CD4-positive, alpha-beta T cell (primary cell): ENCODE measurements around the gene PMS1. TPM values are rescaled to one million over a fixed set of nuclear protein-coding genes. Genes with fewer than 3 reads are reported as not detected.

ENCODE experiments used
- ATAC-seq: fragments of 200-7000 bp; cut with Tn5 transposase; one replicate; pipeline ENCODE4 v1.10.0; 2022; ENCODE audit warnings: mild to moderate bottlenecking; ENCODE audit not compliant: poor library complexity
- CTCF ChIA-PET: fragments of 350-600 bp; sonication (Branson Sonifier 250); formaldehyde crosslinking; loops from one replicate; lab custom pipeline; 2021; ENCODE audit warnings: antibody characterized with exemption, inconsistent platforms; lab: Charles Lee
- POLR2A ChIA-PET: fragments of 350-600 bp; sonication (Branson Sonifier 250); formaldehyde crosslinking; loops from one replicate; lab custom pipeline; 2021; ENCODE audit warnings: antibody characterized with exemption, inconsistent platforms; lab: Charles Lee
- DNase-seq, 14 experiments: peaks; one replicate each; pipeline ENCODE4 v3.0.0-alpha.2; 2013 to 2020; ENCODE audit warnings: mixed read lengths in 2 of 14
- H3K27ac ChIP-seq, 2 donors: one replicate each; pipeline versions ENCODE4 v1.5.1 to v1.7.0; 2013; ENCODE audit warnings: low read length in 2 of 2, low read depth in 1 of 2, mild to moderate bottlenecking in 1 of 2
- H3K27me3 ChIP-seq, 2 experiments: 1 replicate in 1 of 2; 2 replicates in 1 of 2; pipeline versions ENCODE4 v1.6.1 to v1.7.0; 2013; ENCODE audit warnings: low read length in 2 of 2, control low read depth in 1 of 2, mild to moderate bottlenecking in 1 of 2, moderate library complexity in 1 of 2; ENCODE audit not compliant: insufficient read depth in 2 of 2, control insufficient read depth in 1 of 2
- H3K36me3 ChIP-seq: one replicate; pipeline ENCODE4 v1.6.1; 2013; ENCODE audit warnings: low read length, control low read depth; ENCODE audit not compliant: insufficient read depth
- H3K4me1 ChIP-seq: one replicate; pipeline ENCODE4 v1.6.1; 2013; ENCODE audit warnings: low read length, control low read depth; ENCODE audit not compliant: insufficient read depth
- H3K4me3 ChIP-seq: one replicate; pipeline ENCODE4 v1.5.1; 2013; ENCODE audit warnings: mild to moderate bottlenecking, low read length, moderate library complexity
- H3K9me3 ChIP-seq, 2 experiments: 1 replicate in 1 of 2; 2 replicates in 1 of 2; pipeline versions ENCODE4 v1.6.1 to v1.7.0; 2013; ENCODE audit warnings: low read length in 2 of 2, mild to moderate bottlenecking in 2 of 2, control low read depth in 1 of 2, moderate library complexity in 1 of 2; ENCODE audit not compliant: control insufficient read depth in 1 of 2, insufficient read depth in 1 of 2
- H3K27ac Mint-ChIP-seq: one replicate; pipeline ENCODE4 v1.8.0; 2020; ENCODE audit warnings: mixed read lengths
- H3K27me3 Mint-ChIP-seq: one replicate; pipeline ENCODE4 v1.8.0; 2021; ENCODE audit warnings: mixed read lengths
- H3K36me3 Mint-ChIP-seq: one replicate; pipeline ENCODE4 v1.8.0; 2021; ENCODE audit warnings: low read depth, mixed read lengths
- H3K4me1 Mint-ChIP-seq: one replicate; pipeline ENCODE4 v1.8.0; 2021; ENCODE audit warnings: low read depth, mixed read lengths
- H3K4me3 Mint-ChIP-seq: one replicate; pipeline ENCODE4 v1.8.0; 2020; ENCODE audit warnings: mild to moderate bottlenecking, mixed read lengths
- H3K9me3 Mint-ChIP-seq: one replicate; pipeline ENCODE4 v1.8.0; 2020; ENCODE audit warnings: mixed read lengths
- CTCF ChIP-seq: fragments of 200-600 bp; IDR thresholded peaks from one replicate; pipeline ENCODE4 v1.8.0; 2022; ENCODE audit warnings: antibody characterized with exemption, mild to moderate bottlenecking
- intact Hi-C, 2 experiments: fragments of 100-400 bp; cut with DNase I in 1 of 2; cut with micrococcal nuclease in 1 of 2; formaldehyde crosslinking; loops; one replicate each; pipeline versions ENCODE4 v1.15.1 to v1.9.0; 2023 to 2025; cut with DNase I, micrococcal nuclease
- total RNA-seq, 174 experiments: library from RNA in 2 of 174; stranded (reverse) in 2 of 174; gene quantifications; one replicate each; pipeline ENCODE4 v1.2.3 and lab custom pipeline; 2021 to 2026

Gene PMS1
- total RNA-seq, 2 experiments from 2014 or later: 9.6 to 9.8 TPM

DNA sequence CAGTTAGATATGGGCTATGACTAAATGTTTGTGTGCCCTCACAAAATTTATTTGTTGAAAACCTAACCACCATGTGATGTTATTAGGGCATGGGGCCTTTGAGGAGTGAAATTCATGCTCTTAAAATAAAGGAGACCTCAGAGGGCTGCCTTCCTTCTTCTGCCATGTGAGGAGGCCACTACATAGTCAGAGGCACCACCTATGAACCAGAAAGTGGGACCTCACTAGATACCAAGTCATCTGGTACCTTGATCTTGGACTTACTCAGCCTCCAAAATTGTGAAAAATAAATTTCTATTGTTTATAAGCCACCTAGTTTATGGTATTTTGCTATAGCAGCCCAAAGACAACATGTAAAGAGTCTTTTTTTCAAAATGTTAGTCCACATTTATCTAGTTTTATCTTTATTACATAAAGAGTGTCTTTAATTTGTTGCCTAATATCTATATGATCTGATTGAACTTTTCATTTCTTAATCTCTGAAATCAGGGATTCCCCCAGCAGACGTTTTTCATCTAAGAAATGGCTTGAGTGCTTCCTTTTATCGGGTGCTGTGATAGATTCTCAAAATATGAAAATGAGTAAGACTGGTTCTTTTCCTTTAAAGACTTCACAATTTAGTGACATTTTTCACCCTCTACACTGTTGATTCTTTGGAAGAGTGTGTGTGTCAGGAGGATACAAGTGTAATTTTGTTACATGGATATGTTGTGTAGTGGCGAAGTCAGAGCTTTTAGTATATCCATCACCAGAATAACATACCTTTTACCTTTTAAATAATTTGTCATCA lies 34.2 kb downstream of the PMS1 start:
- Histone ChIP-seq H3K9me3 (no peaks in the 10 kb centered on the region), H3K4me3 (no peak overlapping the region), H3K27ac (no peak overlapping the region), H3K36me3 (peaks cover 16% of the 10 kb centered on the region), H3K27me3 (no peaks in the 10 kb centered on the region), H3K4me1 (no peaks in the 10 kb centered on the region)
- no peak for TF ChIP-seq CTCF
- intact Hi-C loops: no loop called here
- Mint-ChIP-seq H3K9me3 (no peaks in the 10 kb centered on the region), H3K27ac (no peak overlapping the region), H3K27me3 (no peaks in the 10 kb centered on the region), H3K4me1 (no peaks in the 10 kb centered on the region), H3K4me3 (no peak overlapping the region), H3K36me3 (peaks cover 52% of the 10 kb centered on the region)
- POLR2A ChIA-PET: no interaction called here
- DNase-seq (no peak), ATAC-seq (no peak)
- CTCF ChIA-PET: no interaction called here

GRCh38 chr2:189819297-189819704 lies 35.1 kb downstream of the PMS1 start:
- H3K27ac ChIP-seq: no peak overlapping the region
- Mint-ChIP-seq H3K27ac (no peak overlapping the region), H3K36me3 (peaks cover 44% of the 10 kb centered on the region), H3K4me1 (no peaks in the 10 kb centered on the region), H3K27me3 (no peaks in the 10 kb centered on the region), H3K9me3 (no peaks in the 10 kb centered on the region), H3K4me3 (no peak overlapping the region)
- H3K4me3 ChIP-seq: no peak overlapping the region
- TF ChIP-seq CTCF: no peak
- no peaks in the 10 kb centered on the region for H3K9me3 ChIP-seq
- ChIA-PET CTCF (no interaction called here), POLR2A (no interaction called here)
- H3K36me3 ChIP-seq: peaks cover 16% of the 10 kb centered on the region
- intact Hi-C loops: no loop called here
- ATAC-seq (no peak), DNase-seq (no peak)
- no peaks in the 10 kb centered on the region for H3K4me1 ChIP-seq
- H3K27me3 ChIP-seq: no peaks in the 10 kb centered on the region

- ChIA-PET CTCF (no interaction called here), POLR2A (no interaction called here)
- H3K27me3 Mint-ChIP-seq: no peaks in the 10 kb centered on the region
- Histone ChIP-seq H3K27ac (no peak overlapping the region), H3K36me3 (peaks cover 16% of the 10 kb centered on the region), H3K4me1 (no peaks in the 10 kb centered on the region), H3K9me3 (no peaks in the 10 kb centered on the region), H3K4me3 (no peak overlapping the region), H3K27me3 (no peaks in the 10 kb centered on the region)
- ATAC-seq: no peak
- H3K4me1 Mint-ChIP-seq: no peaks in the 10 kb centered on the region
- no peaks in the 10 kb centered on the region for H3K9me3 Mint-ChIP-seq
- no peak for DNase-seq
- TF ChIP-seq CTCF: no peak
- H3K36me3 Mint-ChIP-seq: peaks cover 40% of the 10 kb centered on the region
- no peak overlapping the region for H3K27ac Mint-ChIP-seq
- H3K4me3 Mint-ChIP-seq: no peak overlapping the region
- intact Hi-C loops: no loop called here
These were observed 37.9 kb downstream of the PMS1 start for GRCh38 chr2:189821953-189822748.
